ENCODE results near the gene MCU. TPM values are rescaled to one million over a fixed set of nuclear protein-coding genes. Genes with fewer than 3 reads are reported as not detected.

Gene MCU
- total and polyA plus RNA-seq, 2 of the 8 experiments (the other 6 are each of a cell fraction or from before 2014, with no cell fraction given), result 51.6 to 62.2 TPM

DNA sequence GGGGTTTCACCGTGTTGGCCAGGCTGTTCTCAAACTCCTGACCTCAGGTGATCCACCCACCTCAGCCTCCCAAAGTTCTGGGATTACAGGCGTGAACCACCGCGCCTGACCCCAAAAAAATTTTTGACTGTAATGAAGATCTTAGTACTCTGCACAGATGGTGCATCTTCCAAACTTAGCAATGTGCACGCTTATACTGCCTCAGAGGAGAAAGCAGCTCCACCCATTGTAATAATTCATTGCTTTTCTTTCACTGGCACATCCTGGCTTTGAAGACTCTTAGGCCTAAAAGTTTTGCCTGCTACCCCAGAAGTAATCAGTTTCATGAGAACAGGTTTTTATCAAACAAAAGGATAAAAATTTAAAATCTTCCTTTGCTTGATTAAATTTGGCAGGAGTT lies 149.5 kb downstream of the MCU start:
- 91% methylated on average over 5 of the region's 5 CpGs; no CpG with 5 or more reads in 1 of the 2 experiments for WGBS, 2 experiments (ENCODE audit: extremely low coverage in 1 of 2, insufficient coverage in 1 of 2, insufficient read length in 1 of 2, insufficient replicate concordance in 2 of 2, low coverage in 1 of 2, low lambda C conversion rate in 2 of 2, missing lambda C conversion rate in 1 of 2)
- POLR2A ChIA-PET (ENCODE audit: partially characterized antibody), result no interaction called here

More for the DNA sequence above, 149.5 kb downstream of the MCU start:
- no peaks in the 10 kb centered on the region for H3K79me1 ChIP-seq (ENCODE audit: low read depth, low read length)
- H3K4me3 ChIP-seq (ENCODE audit: extremely low read depth in 1 of 4, insufficient read depth in 2 of 4, low read depth in 3 of 4, low read length in 4 of 4), result no peak overlapping the region
- no peak overlapping the region for H4K8ac ChIP-seq (ENCODE audit: extremely low read depth, insufficient read depth, low read length)
- no peak overlapping the region for H3K4ac ChIP-seq (replicated peaks; ENCODE audit: insufficient read length, low read depth, low read length)
- H3K23me2 ChIP-seq (ENCODE audit: low read depth, low read length), result no peaks in the 10 kb centered on the region
- no peak overlapping the region for H3K18ac ChIP-seq (ENCODE audit: extremely low read depth, low read length)
- no peak overlapping the region for H2BK15ac ChIP-seq (ENCODE audit: low read length)
- H3K14ac ChIP-seq (ENCODE audit: insufficient read length), result no peak overlapping the region
- no peaks in the 10 kb centered on the region for H3K36me3 ChIP-seq (ENCODE audit: control insufficient read depth in 2 of 4, insufficient read depth in 4 of 4, low read length in 3 of 4)
- H2BK120ac ChIP-seq (replicated peaks; ENCODE audit: low read depth, low read length), result no peak overlapping the region
- no peak overlapping the region for H2AK5ac ChIP-seq (ENCODE audit: low read depth, low read length)
- no peak for TF ChIP-seq YY1 (IDR thresholded peaks at IDR 0.05; ENCODE audit: low read depth, low read length)
- TF ChIP-seq RFX5 (IDR thresholded peaks at IDR 0.05; ENCODE audit: borderline replicate concordance, low read depth, low read length), result no peak
- no peak overlapping the region for H2AFZ ChIP-seq (ENCODE audit: low read length)
- no peak overlapping the region for H3K56ac ChIP-seq (replicated peaks; ENCODE audit: insufficient read length, low read depth, low read length)
- DNase-seq (ENCODE audit: low read depth in 1 of 2, low spot score in 2 of 2), result no peak
- H2BK12ac ChIP-seq (ENCODE audit: low read depth, low read length), result no peak overlapping the region
- no peak for FAIRE-seq
- no peak overlapping the region for H3K4me2 ChIP-seq (ENCODE audit: insufficient read depth in 1 of 2, low read depth in 2 of 2, low read length in 2 of 2)
- no peak overlapping the region for H3K9ac ChIP-seq (replicated peaks in 1 of 4; ENCODE audit: extremely low read depth in 1 of 4, low read depth in 3 of 4, low read length in 3 of 4)
- no peaks in the 10 kb centered on the region for H3K79me2 ChIP-seq (ENCODE audit: control insufficient read depth in 1 of 2, insufficient read depth in 2 of 2, low read length in 2 of 2)
- no peak overlapping the region for H3K23ac ChIP-seq (ENCODE audit: insufficient read length)
- H3K9me3 ChIP-seq (ENCODE audit: insufficient read depth in 2 of 2, low read depth in 1 of 2, low read length in 1 of 2), result no peaks in the 10 kb centered on the region
- no peak overlapping the region for H2BK5ac ChIP-seq (ENCODE audit: low read depth, low read length)
- no peaks in the 10 kb centered on the region; a peak in 1 of 7 replicates for H3K4me1 ChIP-seq (replicated peaks in 1 of 4; ENCODE audit: control insufficient read depth in 3 of 4, insufficient read depth in 4 of 4, low read length in 3 of 4)
- no peak overlapping the region for H4K91ac ChIP-seq (replicated peaks; ENCODE audit: insufficient read length, low read length)
- H3K27me3 ChIP-seq (replicated peaks in 1 of 4; ENCODE audit: control insufficient read depth in 3 of 4, extremely low read depth in 1 of 4, insufficient read depth in 3 of 4, low read length in 3 of 4), result no peaks in the 10 kb centered on the region
- CTCF ChIA-PET (ENCODE audit: partially characterized antibody), result no interaction called here
- no peak overlapping the region for H3K27ac ChIP-seq (ENCODE audit: low read depth, low read length)
- H4K20me1 ChIP-seq (replicated peaks in 1 of 2; ENCODE audit: control insufficient read depth in 1 of 2, insufficient read depth in 2 of 2, low read length in 2 of 2), result no peaks in the 10 kb centered on the region
- no peak overlapping the region for H2BK20ac ChIP-seq (ENCODE audit: low read length)
- no peak overlapping the region for H4K5ac ChIP-seq (ENCODE audit: insufficient read length, low read depth, low read length)
